MG63 (cell line): ENCODE data around the gene NEUROG3. TPM values are rescaled to one million over a fixed set of nuclear protein-coding genes. Genes with fewer than 3 reads are reported as not detected.
A peak's percentile ranks its signal among the peaks of the same experiment; 100 is the strongest.

Experiments
- DNase-seq: peaks from one replicate; pipeline ENCODE4 v3.0.0-alpha.2; 2020
- H3K27me3 ChIP-seq: fragments of 250-450 bp; sonication (Bioruptor Pico); 2 replicates; pipeline ENCODE4 v1.5.1; 2020; ENCODE audit warnings: mild to moderate bottlenecking, moderate library complexity
- H3K36me3 ChIP-seq: fragments of 250-450 bp; sonication (Bioruptor Pico); 2 replicates; pipeline ENCODE4 v1.5.1; 2020; ENCODE audit warnings: mild to moderate bottlenecking, moderate library complexity
- H3K4me3 ChIP-seq: fragments of 250-450 bp; sonication (Bioruptor Pico); 2 replicates; pipeline ENCODE4 v1.5.1; 2020; ENCODE audit warnings: mild to moderate bottlenecking, moderate library complexity
- H3K9me3 ChIP-seq: fragments of 250-450 bp; sonication (Bioruptor Pico); 2 replicates; pipeline ENCODE4 v1.5.1; 2020; ENCODE audit warnings: mild to moderate bottlenecking, moderate library complexity
- total RNA-seq: library from RNA; depleted of rRNA; stranded (reverse); fragments of >200 nt; shearing (Covaris generic); gene quantifications from 2 replicates; pipeline ENCODE4 v1.2.3, GENCODE V29; 2014; ENCODE audit warnings: low replicate concordance

The NEUROG3 gene
- total RNA-seq, 1 experiment from 2014 or later, result not detected

DNA sequence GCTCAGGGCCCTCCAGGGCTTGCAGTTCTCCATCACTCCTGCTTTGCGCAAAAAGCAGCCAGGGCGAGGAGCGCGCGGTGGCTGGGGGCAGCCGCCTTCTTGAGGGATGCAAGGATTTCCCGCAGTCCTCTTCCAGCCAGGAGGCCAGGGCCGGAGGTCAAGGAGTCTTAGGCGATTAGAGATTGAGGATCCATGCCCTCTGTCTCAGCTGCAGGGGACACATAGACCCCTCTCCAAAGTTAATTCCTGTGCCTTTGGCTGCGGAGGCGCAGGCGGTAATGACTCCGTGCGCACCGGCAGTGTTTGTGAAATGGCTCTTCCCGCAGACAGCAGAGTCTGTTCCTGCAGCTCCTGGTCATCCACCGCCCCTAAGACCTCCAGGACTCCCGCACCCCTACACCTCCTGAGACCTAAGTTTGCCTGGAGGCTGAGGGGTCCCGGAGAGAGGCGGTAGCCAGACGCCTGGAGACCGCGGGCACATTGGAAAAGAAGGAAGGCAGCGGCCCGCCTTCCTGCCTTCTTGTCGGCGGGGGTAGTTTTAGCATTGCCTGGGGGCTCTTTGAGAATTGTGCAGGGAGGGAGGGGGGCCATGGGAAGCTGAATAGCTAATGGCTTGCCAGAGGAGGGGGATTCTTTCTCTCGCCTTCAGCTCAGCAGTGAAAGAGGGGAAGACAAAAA is 3.3 kb upstream of the NEUROG3 start:
- peaks cover 89% of the 10 kb centered on the region for H3K27me3 ChIP-seq
- no peaks in the 10 kb centered on the region for H3K36me3 ChIP-seq
- H3K4me3 ChIP-seq, result no peak overlapping the region
- DNase-seq, result no peak
- no peaks in the 10 kb centered on the region for H3K9me3 ChIP-seq

DNA sequence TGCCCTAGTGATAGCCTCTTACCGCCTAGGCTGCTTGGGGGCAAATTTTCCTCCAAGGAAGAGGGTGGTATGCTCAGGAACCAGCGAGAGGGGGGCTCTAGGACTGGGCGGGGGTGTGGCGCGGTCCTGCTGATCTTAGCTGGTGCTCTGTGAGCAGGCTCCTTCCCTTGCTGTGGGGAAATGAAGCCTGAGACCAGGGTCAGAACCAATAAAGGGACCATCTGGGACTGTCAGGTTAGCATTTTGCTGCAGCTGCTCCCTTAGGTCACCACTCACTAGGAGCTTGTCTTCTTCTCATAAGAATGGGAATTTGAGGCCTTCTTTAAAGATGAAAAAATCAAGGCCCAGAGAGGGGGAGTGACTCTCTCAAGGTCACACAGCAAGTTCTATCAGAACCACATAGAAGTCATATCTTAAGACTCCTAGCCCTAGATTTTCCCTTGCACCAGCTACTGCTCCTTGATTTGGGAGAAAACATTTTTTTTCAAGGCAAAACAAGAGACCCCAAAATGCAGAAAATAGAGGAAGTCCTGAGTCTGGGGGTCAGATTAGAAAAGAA is 2.0 kb upstream of the NEUROG3 start:
- Histone ChIP-seq H3K27me3 (peaks cover 98% of the 10 kb centered on the region), H3K36me3 (no peaks in the 10 kb centered on the region), H3K4me3 (no peak overlapping the region), H3K9me3 (no peaks in the 10 kb centered on the region)
- DNase-seq, result no peak

DNA sequence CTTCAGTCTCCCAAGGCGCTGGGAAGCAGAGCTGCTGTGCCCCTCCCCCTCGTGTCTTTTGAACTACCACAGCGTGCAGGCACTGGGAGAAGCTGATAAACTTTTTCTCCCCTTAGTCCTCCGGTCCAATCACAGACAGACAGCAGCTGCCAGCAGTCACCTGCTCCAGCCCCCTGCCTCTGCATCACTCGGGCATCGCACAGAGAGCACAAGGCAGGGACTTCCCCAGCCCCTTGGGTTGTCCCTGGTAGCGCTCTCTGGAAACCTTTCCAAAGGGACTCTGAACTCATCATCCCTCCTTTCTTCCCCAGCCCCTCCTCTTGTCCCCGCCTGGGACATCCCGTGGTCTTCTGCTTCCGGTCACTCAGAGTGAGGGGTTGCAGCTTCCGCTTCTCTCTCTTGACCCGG is 1.4 kb upstream of the NEUROG3 start:
- Histone ChIP-seq H3K4me3 (no peak overlapping the region), H3K9me3 (no peaks in the 10 kb centered on the region), H3K27me3 (peaks cover 98% of the 10 kb centered on the region), H3K36me3 (no peaks in the 10 kb centered on the region)
- no peak for DNase-seq

GRCh38 chr10:69572159-69573055 is 815 bp downstream of the NEUROG3 start:
- Histone ChIP-seq H3K9me3 (no peaks in the 10 kb centered on the region), H3K36me3 (no peaks in the 10 kb centered on the region), H3K4me3 (no peak overlapping the region), H3K27me3 (peaks cover 96% of the 10 kb centered on the region)
- peak; percentile 17 for DNase-seq

DNA sequence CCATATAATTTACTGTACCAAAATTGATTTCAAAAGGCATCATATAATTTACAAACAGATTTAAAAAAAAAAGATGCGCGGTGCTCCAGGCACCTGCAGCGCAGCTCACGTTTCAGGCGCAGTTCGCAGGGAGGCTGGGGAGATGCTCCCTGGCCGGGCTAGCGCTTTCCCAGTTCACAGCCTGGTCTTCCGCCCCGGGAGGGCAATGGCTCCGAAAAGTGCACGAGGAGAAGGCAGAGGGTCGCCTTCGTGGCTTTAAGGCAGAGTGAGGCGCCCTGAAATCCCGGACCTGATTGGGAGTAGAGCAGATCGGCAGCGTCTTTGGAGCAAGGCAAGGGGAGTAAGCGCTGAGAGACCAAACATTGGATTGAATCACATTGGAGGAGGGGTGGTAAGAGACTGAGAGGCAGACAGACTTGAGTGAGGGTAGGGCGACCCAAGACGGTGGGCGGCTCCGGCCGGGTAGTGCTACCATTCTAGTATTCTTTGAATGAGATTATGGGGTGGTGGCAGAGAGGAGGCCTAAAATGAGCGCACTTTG is 1.5 kb downstream of the NEUROG3 start:
- H3K27me3 ChIP-seq, result peaks cover 88% of the 10 kb centered on the region
- no peaks in the 10 kb centered on the region for H3K36me3 ChIP-seq
- H3K4me3 ChIP-seq, result no peak overlapping the region
- no peaks in the 10 kb centered on the region for H3K9me3 ChIP-seq
- no peak for DNase-seq

DNA sequence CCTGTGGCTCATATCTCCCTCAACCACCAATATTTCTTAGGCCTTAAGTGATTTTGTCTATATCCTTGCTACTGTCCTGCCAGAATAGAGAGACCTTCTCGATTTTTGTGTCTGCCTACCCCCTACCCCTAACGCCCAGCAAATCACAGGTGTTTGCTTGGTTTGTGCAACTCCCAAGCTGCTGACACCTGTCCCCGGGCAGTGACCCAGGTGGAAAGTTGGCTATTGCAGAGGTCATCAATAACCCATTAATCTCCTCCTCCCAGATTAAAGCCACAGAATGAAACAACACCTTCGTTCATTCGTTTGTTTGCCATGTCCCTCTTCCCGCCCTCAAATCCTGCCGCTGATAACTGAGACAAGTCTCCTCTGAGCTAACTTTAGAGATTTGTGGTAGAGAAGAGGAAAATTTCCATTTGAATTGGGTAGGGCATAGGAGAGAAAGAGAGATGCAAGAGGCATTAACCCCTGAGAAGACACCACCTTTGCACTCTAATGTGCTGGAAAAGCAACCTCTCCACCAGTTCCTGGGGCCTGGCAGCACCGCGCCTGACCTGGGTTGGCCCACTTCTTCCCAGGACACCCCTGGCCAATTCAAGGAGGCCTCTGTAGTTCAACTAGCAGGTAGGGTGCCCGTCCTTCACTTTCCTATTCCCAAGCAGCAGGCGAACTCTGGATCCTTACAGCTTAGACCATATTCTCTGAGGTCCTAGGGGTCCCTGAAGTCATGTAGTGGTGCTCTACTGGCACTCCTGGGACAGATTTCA is 3.0 kb downstream of the NEUROG3 start:
- Histone ChIP-seq H3K9me3 (no peaks in the 10 kb centered on the region), H3K36me3 (no peaks in the 10 kb centered on the region), H3K4me3 (no peak overlapping the region), H3K27me3 (peaks cover 74% of the 10 kb centered on the region)
- no peak for DNase-seq

DNA sequence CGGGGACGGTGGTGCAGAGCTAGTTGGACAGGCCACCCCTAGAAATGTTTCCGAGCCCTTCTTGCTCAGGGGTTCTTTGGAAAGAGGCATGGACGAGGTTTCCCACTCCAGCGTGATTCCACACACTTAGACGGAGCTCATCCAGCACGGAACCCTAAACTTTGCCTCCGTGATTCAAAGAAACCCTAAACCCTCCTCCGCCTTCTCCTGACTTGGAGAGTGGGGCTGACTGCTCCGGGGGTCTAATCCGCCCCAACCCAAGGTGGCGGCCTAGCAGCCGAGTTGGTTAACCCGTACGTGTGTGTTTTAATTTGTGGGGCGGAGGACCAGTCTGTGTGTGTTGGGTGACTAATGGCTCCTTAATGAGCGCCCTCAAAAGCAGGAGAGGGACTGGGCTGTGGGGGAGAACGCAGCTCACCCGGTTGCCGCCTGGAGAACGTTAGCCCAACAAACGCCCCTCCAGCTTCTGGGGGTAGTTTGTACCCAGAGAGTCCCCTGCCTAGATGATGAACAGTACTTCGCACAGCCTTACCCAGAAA is 3.8 kb downstream of the NEUROG3 start:
- DNase-seq, result no peak
- Histone ChIP-seq H3K9me3 (no peaks in the 10 kb centered on the region), H3K36me3 (no peaks in the 10 kb centered on the region), H3K27me3 (peaks cover 66% of the 10 kb centered on the region), H3K4me3 (no peak overlapping the region)

GRCh38 chr10:69568472-69569395 is 4.5 kb downstream of the NEUROG3 start:
- Histone ChIP-seq H3K36me3 (no peaks in the 10 kb centered on the region), H3K9me3 (no peaks in the 10 kb centered on the region), H3K27me3 (peaks cover 59% of the 10 kb centered on the region), H3K4me3 (no peak overlapping the region)
- no peak for DNase-seq

GRCh38 chr10:69567920-69568319 is 5.3 kb downstream of the NEUROG3 start:
- Histone ChIP-seq H3K9me3 (no peaks in the 10 kb centered on the region), H3K36me3 (no peaks in the 10 kb centered on the region), H3K27me3 (peaks cover 51% of the 10 kb centered on the region), H3K4me3 (no peak overlapping the region)
- peak; percentile 42 for DNase-seq

- Histone ChIP-seq H3K27me3 (no peaks in the 10 kb centered on the region; the same call in 1 of the 2 replicates), H3K9me3 (no peaks in the 10 kb centered on the region), H3K4me3 (no peak overlapping the region), H3K36me3 (no peaks in the 10 kb centered on the region)
- DNase-seq, result no peak
These were observed 10.4 kb downstream of the NEUROG3 start for GRCh38 chr10:69562731-69563254.

GRCh38 chr10:69559525-69559924 is 13.7 kb downstream of the NEUROG3 start:
- DNase-seq, result no peak
- Histone ChIP-seq H3K4me3 (no peak overlapping the region), H3K27me3 (peaks cover 2% of the 10 kb centered on the region; the same call in 1 of the 2 replicates), H3K9me3 (no peaks in the 10 kb centered on the region), H3K36me3 (no peaks in the 10 kb centered on the region)

DNA sequence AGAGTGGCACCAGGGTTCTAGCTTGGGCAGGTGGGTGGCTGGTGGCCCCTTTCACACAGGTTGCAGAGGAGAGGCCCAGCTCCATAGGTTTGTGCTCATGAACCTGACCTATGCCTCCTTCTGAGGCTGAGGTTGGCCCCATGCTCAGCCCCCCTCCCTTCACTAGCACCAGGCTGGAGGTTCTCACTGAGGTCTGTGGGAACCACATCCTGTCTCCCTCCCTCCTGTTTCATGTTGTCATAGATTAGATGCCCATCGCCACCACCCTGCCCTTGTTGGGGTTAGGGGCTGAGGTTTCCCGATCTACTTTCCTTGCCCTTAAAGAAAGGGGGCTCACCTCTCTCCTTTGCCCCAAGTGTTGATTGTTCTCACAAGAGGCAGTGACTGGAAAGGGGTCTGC is 14.7 kb downstream of the NEUROG3 start:
- Histone ChIP-seq H3K27me3 (peaks cover 2% of the 10 kb centered on the region; the same call in 1 of the 2 replicates), H3K36me3 (no peaks in the 10 kb centered on the region), H3K4me3 (no peak overlapping the region), H3K9me3 (no peaks in the 10 kb centered on the region)
- no peak for DNase-seq

GRCh38 chr10:69554611-69555010 is 18.6 kb downstream of the NEUROG3 start:
- no peak for DNase-seq
- Histone ChIP-seq H3K36me3 (no peaks in the 10 kb centered on the region), H3K9me3 (peaks cover 6% of the 10 kb centered on the region), H3K27me3 (peaks cover 2% of the 10 kb centered on the region; the same call in 1 of the 2 replicates), H3K4me3 (no peak overlapping the region)

GRCh38 chr10:69553328-69553727 is 19.9 kb downstream of the NEUROG3 start:
- Histone ChIP-seq H3K4me3 (no peak overlapping the region), H3K27me3 (peaks cover 2% of the 10 kb centered on the region; the same call in 1 of the 2 replicates), H3K9me3 (peaks cover 11% of the 10 kb centered on the region), H3K36me3 (no peaks in the 10 kb centered on the region)
- no peak for DNase-seq

DNA sequence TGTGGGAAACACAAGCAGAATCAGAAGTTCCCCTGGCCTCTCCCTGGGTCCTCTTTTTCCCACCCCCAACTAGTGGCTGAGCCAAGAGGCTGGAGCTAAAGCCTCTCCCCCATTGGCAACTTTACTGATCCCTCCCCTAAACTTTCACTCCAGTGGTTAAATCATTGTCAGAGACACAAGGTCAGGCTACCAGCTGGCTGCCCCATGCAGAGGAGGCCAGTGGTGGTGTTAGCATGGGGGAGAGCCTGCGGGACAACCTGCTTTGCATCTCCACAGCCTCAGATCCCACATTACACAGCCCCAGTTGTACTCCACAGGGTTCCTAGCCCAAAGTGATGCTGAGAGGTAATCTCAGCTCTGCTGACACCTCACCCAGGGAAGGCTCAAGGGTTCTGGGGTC is 21.0 kb downstream of the NEUROG3 start:
- H3K27me3 ChIP-seq, result no peaks in the 10 kb centered on the region
- H3K36me3 ChIP-seq, result no peaks in the 10 kb centered on the region
- no peak for DNase-seq
- no peak overlapping the region for H3K4me3 ChIP-seq
- H3K9me3 ChIP-seq, result peaks cover 11% of the 10 kb centered on the region
